GM18868 (cell line): ENCODE measurements around the gene SORBS1.

Experiments
- ATAC-seq: cut with Tn5 transposase; IDR thresholded peaks from one replicate; pipeline ENCODE4 v1.9.1; 2021; ENCODE audit warnings: mild to moderate bottlenecking, moderate library complexity; ENCODE audit not compliant: unreplicated experiment

Gene SORBS1

GRCh38 chr10:95542330-95542729 is 18.8 kb downstream of the SORBS1 start:
- ATAC-seq, result no peak

GRCh38 chr10:95540514-95541052 is 20.6 kb downstream of the SORBS1 start:
- ATAC-seq, result no peak

DNA sequence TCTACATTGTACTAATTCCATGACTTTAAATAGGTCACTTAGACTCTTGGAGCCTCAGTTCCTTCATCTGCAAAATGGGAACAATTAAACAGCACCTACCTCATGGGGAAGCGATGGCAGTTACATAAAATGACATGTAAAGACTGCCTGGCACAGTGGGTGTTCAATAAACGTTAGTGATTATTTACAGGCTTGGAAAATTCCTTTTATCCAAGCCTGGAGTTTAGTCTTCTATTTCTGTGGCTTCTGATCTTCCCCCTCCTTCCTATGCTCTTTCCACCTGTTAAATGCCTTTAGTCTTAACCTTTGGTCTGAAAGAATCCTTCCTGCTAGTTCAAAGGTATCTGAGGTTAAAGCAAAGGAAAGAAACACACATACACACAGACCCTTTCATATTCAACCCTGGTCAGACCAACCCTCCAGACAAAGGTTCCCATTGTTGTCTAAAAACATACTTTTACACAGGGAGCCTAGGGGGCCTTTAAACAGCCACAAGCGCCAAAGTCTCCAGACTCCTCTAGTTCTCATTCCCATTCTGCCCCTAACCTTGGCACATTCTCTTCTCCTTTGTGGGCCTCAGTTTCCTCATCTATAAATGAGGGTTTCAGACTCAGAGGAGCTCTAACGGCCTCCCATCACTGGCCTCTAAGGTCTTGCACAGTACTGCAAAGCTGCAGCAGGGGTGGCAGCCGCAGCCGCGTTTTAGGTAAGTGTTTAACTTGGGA is 21.4 kb downstream of the SORBS1 start:
- no peak for ATAC-seq

- ATAC-seq, result no peak
These were observed 22.8 kb downstream of the SORBS1 start for GRCh38 chr10:95538412-95538811.

- ATAC-seq, result no peak
These were observed 23.6 kb downstream of the SORBS1 start for GRCh38 chr10:95537542-95537927.

- ATAC-seq, result no peak
These were observed 24.2 kb downstream of the SORBS1 start for GRCh38 chr10:95536894-95537541.

DNA sequence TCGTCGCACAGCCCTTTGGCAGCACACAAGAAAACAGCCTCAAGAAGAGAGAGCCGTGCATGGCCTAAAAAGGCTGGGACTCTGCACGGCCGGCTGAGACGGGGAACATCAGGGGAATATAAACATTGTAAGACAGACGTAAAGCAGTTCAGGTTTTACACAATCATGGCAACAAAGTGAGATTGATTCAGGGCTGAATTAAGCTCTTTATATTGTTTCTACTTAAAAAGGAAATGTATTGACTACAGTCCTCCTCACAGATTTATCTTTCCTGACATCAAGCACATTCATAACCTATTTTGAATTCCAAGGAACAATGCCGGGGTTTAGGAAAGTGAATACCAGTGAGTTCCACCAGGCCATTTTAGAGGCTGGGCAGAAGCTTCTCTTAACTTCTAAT is 25.2 kb downstream of the SORBS1 start:
- no peak for ATAC-seq

- no peak for ATAC-seq
These were observed 25.6 kb downstream of the SORBS1 start for GRCh38 chr10:95535526-95535925.

DNA sequence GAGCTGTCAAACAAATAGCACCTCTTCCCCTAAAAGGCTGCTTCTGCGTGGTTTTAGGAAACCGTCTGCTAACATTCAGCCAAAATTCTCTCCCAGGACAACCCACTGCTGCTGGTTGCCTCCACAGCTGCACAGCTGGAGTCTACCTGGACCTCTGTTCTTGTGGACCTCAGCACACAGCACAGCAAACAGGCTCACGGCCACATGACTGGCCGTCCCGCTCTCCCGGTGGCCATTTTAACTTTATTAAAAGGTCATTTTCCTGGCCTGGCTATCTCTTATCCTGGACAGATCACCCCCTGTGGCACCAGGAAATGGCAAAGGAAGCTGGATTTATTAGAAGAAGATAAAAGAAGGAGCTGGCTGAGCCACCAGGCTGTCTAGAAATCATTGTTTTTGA is 27.6 kb downstream of the SORBS1 start:
- no peak for ATAC-seq

DNA sequence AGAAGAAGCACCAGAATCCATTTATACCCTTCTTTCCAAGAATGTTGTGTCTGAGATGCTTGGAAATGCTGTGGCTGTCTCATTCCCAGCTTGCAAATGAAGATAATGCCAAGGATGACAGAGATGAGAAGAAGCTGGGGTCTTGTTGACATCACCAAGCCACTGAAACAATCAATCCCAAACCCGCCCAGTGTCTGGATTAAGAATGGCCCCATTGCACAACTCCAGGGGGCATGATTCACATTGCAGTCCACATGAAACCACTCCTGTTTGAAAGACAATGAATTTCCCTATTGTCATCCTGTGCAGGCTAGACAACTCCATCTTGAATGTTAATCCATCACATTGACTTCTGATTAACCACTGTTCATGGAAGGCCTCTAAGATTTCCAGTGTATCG is 28.6 kb downstream of the SORBS1 start:
- ATAC-seq, result no peak

DNA sequence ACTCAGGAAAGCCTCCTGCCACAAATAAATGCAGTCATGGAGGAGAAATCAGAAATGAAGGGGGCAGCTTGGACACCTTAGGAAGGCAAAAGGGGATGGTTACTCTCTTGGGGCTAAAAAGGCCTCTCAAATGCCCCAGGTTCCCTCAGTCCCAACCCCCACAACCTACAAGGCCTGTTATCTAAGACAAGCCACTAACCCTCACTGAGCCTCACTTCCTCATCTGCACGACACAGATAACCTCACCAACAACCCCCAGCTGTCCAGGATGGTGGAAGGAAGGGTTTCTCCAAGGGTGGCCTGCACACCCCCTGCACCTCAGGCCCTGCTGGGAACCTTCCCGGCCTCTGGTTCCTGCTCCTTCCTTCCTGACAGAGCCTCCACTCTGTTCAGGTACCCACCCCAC is 29.2 kb downstream of the SORBS1 start:
- no peak for ATAC-seq

DNA sequence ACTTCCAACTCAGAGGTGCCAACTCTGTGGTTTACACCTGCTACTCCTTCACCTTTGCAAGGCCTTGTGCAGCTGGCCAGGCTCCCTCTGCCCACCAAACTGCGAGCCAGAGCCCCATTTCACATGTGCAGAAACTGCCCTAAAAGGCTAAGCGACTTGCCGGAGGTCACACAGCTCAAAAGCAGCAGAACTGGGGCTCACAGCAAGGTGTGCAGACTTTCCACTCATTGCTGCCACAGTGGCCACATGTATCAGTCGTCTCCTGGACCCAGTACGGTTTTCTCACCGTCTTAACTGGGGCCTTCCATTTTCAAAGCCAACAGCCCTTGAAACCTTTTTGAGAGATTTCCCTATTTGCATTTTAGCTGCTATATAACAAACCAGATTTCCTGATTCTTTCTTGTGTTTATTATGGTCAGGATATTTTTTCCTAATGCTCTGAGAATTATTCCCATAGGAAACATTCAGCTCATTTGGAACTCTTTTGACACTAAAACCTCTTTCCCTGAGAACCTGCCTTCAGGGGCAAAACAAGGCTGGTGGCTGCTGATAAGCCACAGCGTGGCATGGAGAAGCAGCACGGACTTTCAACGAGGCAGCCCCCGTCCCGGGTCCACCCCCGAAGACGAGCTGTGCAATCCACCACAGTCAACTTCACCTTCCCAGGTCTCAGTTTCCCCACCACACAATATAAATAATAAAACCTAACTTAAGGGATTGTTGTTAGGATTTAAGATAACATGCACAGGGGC is 29.9 kb downstream of the SORBS1 start:
- ATAC-seq, result no peak

GRCh38 chr10:95530561-95530960 is 30.6 kb downstream of the SORBS1 start:
- no peak for ATAC-seq

GRCh38 chr10:95530029-95530428 is 31.1 kb downstream of the SORBS1 start:
- no peak for ATAC-seq

GRCh38 chr10:95526044-95526443 is 35.1 kb downstream of the SORBS1 start:
- ATAC-seq, result no peak

DNA sequence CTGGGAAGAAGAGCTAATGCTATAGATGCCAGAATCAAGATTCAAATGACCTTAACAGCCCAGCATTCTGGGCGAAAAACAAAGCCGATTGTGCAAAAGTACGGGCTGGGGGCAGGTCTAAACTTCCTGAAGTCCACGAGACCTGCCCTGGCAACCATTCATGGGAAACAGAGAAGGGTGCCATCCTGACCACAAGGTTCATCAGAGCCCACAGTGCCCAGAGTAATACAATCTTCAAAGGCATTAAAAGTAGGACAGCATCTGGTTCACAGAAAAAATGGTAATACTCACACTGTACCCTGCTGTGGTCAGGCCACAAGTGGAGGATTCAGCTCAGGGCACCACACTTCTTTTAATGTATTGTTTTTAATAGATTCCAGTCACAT is 36.1 kb downstream of the SORBS1 start:
- ATAC-seq, result no peak

DNA sequence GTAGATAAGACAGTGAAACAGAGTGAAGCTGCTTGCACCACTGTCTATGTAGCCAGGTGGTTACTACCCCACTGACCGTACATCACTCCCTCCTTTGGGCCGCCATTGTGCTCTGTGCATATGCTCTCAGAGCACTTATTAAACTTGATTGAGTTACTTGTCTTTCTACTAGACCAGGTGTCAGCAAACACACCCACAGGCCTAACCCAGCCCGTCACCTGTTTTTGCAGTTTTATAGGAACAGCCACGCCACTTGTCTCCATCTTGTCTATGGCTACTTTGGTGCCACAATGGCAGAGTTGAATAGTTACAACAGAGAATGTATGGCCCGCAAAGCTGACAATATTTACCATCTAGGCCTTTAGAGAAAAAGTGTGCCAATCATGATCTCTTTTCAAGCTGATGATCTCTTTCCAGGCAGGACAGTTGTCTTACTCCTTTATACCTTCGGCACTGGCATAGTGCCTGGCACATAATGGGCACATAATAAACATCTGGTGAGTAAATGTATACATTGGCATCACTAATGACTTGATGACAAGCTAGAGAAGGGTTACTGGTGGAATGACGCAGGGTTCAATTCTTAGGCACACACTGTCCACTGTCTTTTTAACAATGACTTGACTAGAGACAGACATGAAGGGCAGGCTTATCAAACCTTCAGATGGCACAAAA is 36.7 kb downstream of the SORBS1 start:
- no peak for ATAC-seq

GRCh38 chr10:95522117-95522516 is 39.1 kb downstream of the SORBS1 start:
- ATAC-seq, result no peak

DNA sequence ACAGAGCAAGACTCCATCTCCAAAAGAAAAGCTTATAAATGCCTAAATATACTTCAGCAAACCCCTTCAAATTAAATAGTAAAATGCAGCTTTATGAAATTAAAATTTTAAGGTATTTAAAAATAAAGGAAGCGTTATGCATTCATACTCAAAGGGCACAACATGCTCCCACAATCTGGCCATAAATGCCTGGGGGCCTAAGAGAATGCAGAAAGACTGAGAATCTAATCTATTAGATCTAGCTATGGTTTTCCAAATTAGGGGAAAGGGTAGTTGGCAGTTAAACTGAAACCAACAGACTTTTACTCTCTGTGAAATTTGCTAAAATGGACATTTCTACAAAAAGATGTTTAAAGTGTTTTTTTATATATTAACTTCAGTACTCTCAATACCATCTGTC is 40.6 kb downstream of the SORBS1 start:
- no peak for ATAC-seq

DNA sequence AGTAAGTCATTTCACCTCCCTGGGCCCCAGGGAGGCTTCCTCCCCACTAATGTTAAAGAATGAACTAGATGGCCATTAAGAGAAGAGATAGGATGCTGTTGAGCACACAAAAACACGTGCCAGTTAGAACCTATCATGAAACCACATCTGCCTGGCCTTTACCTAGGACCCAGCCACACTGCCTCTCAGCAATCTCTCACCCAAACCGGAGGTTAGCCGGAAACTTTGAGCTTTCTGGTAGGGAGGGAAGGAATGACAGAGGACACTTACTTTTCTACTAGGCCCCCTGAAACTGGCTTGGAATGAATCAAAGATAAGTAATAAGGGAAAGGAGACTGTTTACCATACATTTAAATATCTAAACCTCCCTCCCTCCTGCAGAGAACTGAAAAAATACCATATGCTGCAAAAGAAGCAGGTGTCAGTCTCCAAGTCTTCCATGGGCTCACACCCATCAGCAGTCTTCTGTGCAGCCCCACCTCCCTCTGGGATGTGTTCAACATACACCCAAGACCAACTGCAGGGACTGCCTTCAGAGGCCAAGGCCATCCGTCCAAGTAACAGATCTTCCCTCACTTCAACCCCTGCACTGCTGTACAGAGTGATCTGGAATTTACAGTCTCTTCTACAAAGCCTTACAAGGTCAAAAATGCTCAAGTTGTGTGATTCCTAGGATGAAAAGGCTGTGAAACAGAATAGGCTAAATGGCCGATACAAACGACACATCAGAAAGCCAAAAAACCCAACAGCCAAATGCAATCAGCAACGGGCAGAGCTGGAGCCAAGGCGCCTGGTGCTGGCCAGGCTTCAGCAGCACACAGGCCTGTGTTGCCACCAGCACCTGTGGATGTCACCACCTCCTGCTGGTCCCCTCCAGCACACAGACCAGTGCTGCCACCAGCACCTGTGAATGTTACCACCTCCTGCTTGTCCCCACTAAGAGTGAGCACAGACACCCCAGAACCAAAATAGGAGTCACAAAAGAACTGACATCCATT is 42.4 kb downstream of the SORBS1 start:
- ATAC-seq, result no peak
